Stomach (tissue), 9 donors: Measurements from ENCODE around the gene OR4K5. TPM values are rescaled to one million over a fixed set of nuclear protein-coding genes. Genes with fewer than 3 reads are reported as not detected.
"Not testable (repeated sequence)": the region's sequence is repeated elsewhere in the genome, so short reads cannot be mapped to it uniquely, and the experiment has no call there.

Source experiments
- DNase-seq, 2 donors: peaks; one replicate each; pipeline versions ENCODE4 v3.0.0 to v3.0.0-alpha.2; 2013 to 2019
- H3K27ac ChIP-seq, 5 donors: fragments of 200-600 bp in 4 of 5; sonication (generic) in 4 of 5; one replicate each; pipeline ENCODE4 v1.5.1; 2013 to 2019; ENCODE audit warnings: mild to moderate bottlenecking in 1 of 5, moderate library complexity in 1 of 5
- H3K27me3 ChIP-seq, 3 donors: fragments of 200-600 bp; sonication (generic); one replicate each; pipeline ENCODE4 v1.5.1; 2017 to 2019; ENCODE audit warnings: mixed run types in 1 of 3
- H3K36me3 ChIP-seq, 4 donors: fragments of 200-600 bp; sonication (generic); 1 replicate in 3 of 4; 2 replicates in 1 of 4; pipeline ENCODE4 v1.5.1; 2016 to 2019
- H3K4me1 ChIP-seq, 4 donors: fragments of 200-600 bp; sonication (generic); one replicate each; pipeline ENCODE4 v1.5.1; 2016 to 2019
- H3K4me3 ChIP-seq, 4 donors: fragments of 200-600 bp; sonication (generic) in 3 of 4; one replicate each; pipeline ENCODE4 v1.5.1; 2016 to 2019; ENCODE audit warnings: mild to moderate bottlenecking in 1 of 4
- H3K9me3 ChIP-seq, 4 donors: fragments of 200-600 bp; sonication (generic); one replicate each; pipeline ENCODE4 v1.5.1; 2016 to 2019
- EP300 ChIP-seq: sonication (generic); formaldehyde crosslinking; IDR thresholded peaks from one replicate; pipeline ENCODE4 v1.6.1; 2017; ENCODE audit warnings: antibody characterized with exemption
- POLR2A ChIP-seq, 4 donors: fragments of 450-650 bp; IDR thresholded peaks; one replicate each; pipeline ENCODE4 v1.6.1; 2016; ENCODE audit warnings: antibody characterized with exemption in 4 of 4, control low read depth in 2 of 4, mild to moderate bottlenecking in 1 of 4, moderate library complexity in 1 of 4
- POLR2AphosphoS5 ChIP-seq, 3 donors: sonication (generic); formaldehyde crosslinking; IDR thresholded peaks; one replicate each; pipeline ENCODE4 v1.6.1; 2016; ENCODE audit warnings: antibody characterized with exemption in 3 of 3
- WGBS, 5 donors: extraction: QIAGEN DNeasy Blood & Tissue Kit in 3 of 5; methylation state at CpG; one replicate each; pipeline versions ENCODE4 v1.1.5 to v1.1.7; 2013 to 2018; 5-methylcytosine and 5-hydroxymethylcytosine counted together
- intact Hi-C: fragments of 100-400 bp; cut with DNase I; formaldehyde crosslinking; loops from one replicate; pipeline ENCODE4 v1.15.1; 2023; ENCODE audit warnings: low total_unique reads
- polyA plus RNA-seq, 3 donors: library from polyadenylated mRNA; stranded (reverse); fragments of 200-250 nt; gene quantifications; one replicate each; pipeline ENCODE4 v1.2.3, GENCODE V29; 2013
- total RNA-seq, 5 donors: library from RNA; depleted of rRNA; stranded (reverse); fragments of >200 nt; gene quantifications; one replicate each; pipeline versions ENCODE4 v1.1.0 to v1.2.3, GENCODE V29; 2014 to 2016
- TF ChIP-seq, protein P1 (sequence below), 7 experiments: fragments of 450-650 bp in 4 of 7; fragments of 200-600 bp in 3 of 7; sonication (generic) in 3 of 7; IDR thresholded peaks; one replicate each; pipeline ENCODE4 v1.5.1; 2016 to 2019; ENCODE audit warnings: antibody characterized with exemption in 7 of 7, control low read depth in 2 of 7, mild to moderate bottlenecking in 1 of 7
- donor health status: healthy with polysubstance abuse.
- donor health status: Bipolar disorder and iron deficiency.
- donor health status: healthy.

Gene OR4K5
- total and polyA plus RNA-seq, 8 donors: not detected

GRCh38 chr14:19947413-19948090 lies 27.1 kb downstream of the OR4K5 start:
- Histone ChIP-seq H3K36me3 (no peaks in the 10 kb centered on the region), H3K27me3 (no peaks in the 10 kb centered on the region), H3K4me1 (no peaks in the 10 kb centered on the region), H3K9me3 (no peaks in the 10 kb centered on the region), H3K4me3 (no peak overlapping the region), H3K27ac (no peak overlapping the region)
- no peak for TF ChIP-seq POLR2AphosphoS5 (IDR thresholded peaks at IDR 0.05)
- TF ChIP-seq, protein P1, sequence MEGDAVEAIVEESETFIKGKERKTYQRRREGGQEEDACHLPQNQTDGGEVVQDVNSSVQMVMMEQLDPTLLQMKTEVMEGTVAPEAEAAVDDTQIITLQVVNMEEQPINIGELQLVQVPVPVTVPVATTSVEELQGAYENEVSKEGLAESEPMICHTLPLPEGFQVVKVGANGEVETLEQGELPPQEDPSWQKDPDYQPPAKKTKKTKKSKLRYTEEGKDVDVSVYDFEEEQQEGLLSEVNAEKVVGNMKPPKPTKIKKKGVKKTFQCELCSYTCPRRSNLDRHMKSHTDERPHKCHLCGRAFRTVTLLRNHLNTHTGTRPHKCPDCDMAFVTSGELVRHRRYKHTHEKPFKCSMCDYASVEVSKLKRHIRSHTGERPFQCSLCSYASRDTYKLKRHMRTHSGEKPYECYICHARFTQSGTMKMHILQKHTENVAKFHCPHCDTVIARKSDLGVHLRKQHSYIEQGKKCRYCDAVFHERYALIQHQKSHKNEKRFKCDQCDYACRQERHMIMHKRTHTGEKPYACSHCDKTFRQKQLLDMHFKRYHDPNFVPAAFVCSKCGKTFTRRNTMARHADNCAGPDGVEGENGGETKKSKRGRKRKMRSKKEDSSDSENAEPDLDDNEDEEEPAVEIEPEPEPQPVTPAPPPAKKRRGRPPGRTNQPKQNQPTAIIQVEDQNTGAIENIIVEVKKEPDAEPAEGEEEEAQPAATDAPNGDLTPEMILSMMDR (IDR thresholded peaks at IDR 0.05): no peak
- no peak for TF ChIP-seq EP300
- TF ChIP-seq POLR2A (IDR thresholded peaks at IDR 0.05): no peak
- intact Hi-C loops: no loop called here
- DNase-seq: no peak
- WGBS, 5 donors: 77 to 88% (median 81%) methylated on average over 3 of the region's 3 CpGs

- Histone ChIP-seq H3K27ac (no peak overlapping the region), H3K36me3 (no peaks in the 10 kb centered on the region), H3K4me3 (no peak overlapping the region), H3K9me3 (no peaks in the 10 kb centered on the region), H3K4me1 (no peaks in the 10 kb centered on the region), H3K27me3 (no peaks in the 10 kb centered on the region)
- TF ChIP-seq EP300 (no peak), POLR2A (IDR thresholded peaks at IDR 0.05) (no peak), POLR2AphosphoS5 (IDR thresholded peaks at IDR 0.05) (no peak)
- TF ChIP-seq, protein P1 (IDR thresholded peaks at IDR 0.05): no peak
- intact Hi-C loops: no loop called here
- WGBS, 5 donors: 63 to 78% (median 72%) methylated on average over 2 of the region's 2 CpGs
- DNase-seq: no peak
Measured at GRCh38 chr14:19949218-19949617, 28.8 kb downstream of the OR4K5 start.

- H3K27ac ChIP-seq, intact Hi-C loops, H3K4me1 ChIP-seq, H3K4me3 ChIP-seq, H3K27me3 ChIP-seq, DNase-seq, H3K9me3 ChIP-seq, H3K36me3 ChIP-seq: not testable (repeated sequence)
- 34 to 76% (median 61%) methylated on average over 2 of the region's 2 CpGs for WGBS, 5 donors
Measured at GRCh38 chr14:19969735-19970134, 49.3 kb downstream of the OR4K5 start.

Other genes starting within 250 kb of the OR4K5 start
- gene OR11H2, start 206.7 kb upstream of the OR4K5 start, total RNA-seq: not detected
- not detected for gene OR11H2, start 206.7 kb upstream of the OR4K5 start, polyA plus RNA-seq
- not detected for gene OR4Q3, start 177.0 kb upstream of the OR4K5 start, total RNA-seq
- gene OR4Q3, start 177.0 kb upstream of the OR4K5 start, polyA plus RNA-seq: not detected
- gene OR4M1, start 147.1 kb upstream of the OR4K5 start, total RNA-seq: not detected
- gene OR4M1, start 147.1 kb upstream of the OR4K5 start, polyA plus RNA-seq: not detected
- gene OR4N2, start 116.8 kb upstream of the OR4K5 start, total RNA-seq: not detected
- not detected for gene OR4N2, start 116.8 kb upstream of the OR4K5 start, polyA plus RNA-seq
- under 1 TPM in 1 of 5 donors, not detected in 4; under 0.01 TPM for gene OR4K2, start 45.5 kb upstream of the OR4K5 start, total RNA-seq
- not detected for gene OR4K2, start 45.5 kb upstream of the OR4K5 start, polyA plus RNA-seq
- gene OR4K1, start 10.3 kb downstream of the OR4K5 start, total RNA-seq: not detected
- not detected for gene OR4K1, start 10.3 kb downstream of the OR4K5 start, polyA plus RNA-seq
- gene OR4K15, start 55.0 kb downstream of the OR4K5 start, total RNA-seq: not detected
- gene OR4K15, start 55.0 kb downstream of the OR4K5 start, polyA plus RNA-seq: not detected
- gene OR4Q2, start 81.6 kb downstream of the OR4K5 start, total RNA-seq: not detected
- gene OR4Q2, start 81.6 kb downstream of the OR4K5 start, polyA plus RNA-seq: not detected
- gene OR4K14, start 98.7 kb downstream of the OR4K5 start, total RNA-seq: not detected
- not detected for gene OR4K14, start 98.7 kb downstream of the OR4K5 start, polyA plus RNA-seq
- gene OR4K13, start 115.4 kb downstream of the OR4K5 start, total RNA-seq: not detected
- gene OR4K13, start 115.4 kb downstream of the OR4K5 start, polyA plus RNA-seq: not detected
- gene OR4L1, start 139.4 kb downstream of the OR4K5 start, total RNA-seq: not detected
- gene OR4L1, start 139.4 kb downstream of the OR4K5 start, polyA plus RNA-seq: not detected
- gene OR4K17, start 190.1 kb downstream of the OR4K5 start, total RNA-seq: not detected
- not detected for gene OR4K17, start 190.1 kb downstream of the OR4K5 start, polyA plus RNA-seq
- not detected for gene OR4N5, start 218.2 kb downstream of the OR4K5 start, total RNA-seq
- gene OR4N5, start 218.2 kb downstream of the OR4K5 start, polyA plus RNA-seq: not detected